Testis (tissue), 3 donors: ENCODE results near the gene BAD. TPM values are rescaled to one million over a fixed set of nuclear protein-coding genes. Genes with fewer than 3 reads are reported as not detected.

Source experiments
- DNase-seq: peaks from one replicate; pipeline ENCODE4 v3.0.0-alpha.2; 2019
- H3K27ac ChIP-seq, 2 donors: fragments of 200-600 bp; sonication (generic); one replicate each; pipeline ENCODE4 v1.5.1; 2019
- H3K27me3 ChIP-seq: fragments of 200-600 bp; sonication (generic); one replicate; pipeline ENCODE4 v1.5.1; 2019
- H3K36me3 ChIP-seq: fragments of 200-600 bp; sonication (generic); one replicate; pipeline ENCODE4 v1.5.1; 2017; ENCODE audit warnings: low read depth; ENCODE audit errors: missing control alignments
- H3K4me1 ChIP-seq: fragments of 200-600 bp; sonication (generic); one replicate; pipeline ENCODE4 v1.5.1; 2019
- H3K4me3 ChIP-seq, 2 donors: fragments of 200-600 bp; sonication (generic); one replicate each; pipeline ENCODE4 v1.5.1; 2017 to 2019
- H3K9me3 ChIP-seq: fragments of 200-600 bp; sonication (generic); one replicate; pipeline ENCODE4 v1.5.1; 2017
- CTCF ChIP-seq, 3 experiments: fragments of 450-650 bp in 2 of 3; fragments of 200-600 bp in 1 of 3; sonication (generic) in 1 of 3; IDR thresholded peaks; one replicate each; pipeline ENCODE4 v1.5.1; 2016 to 2019; ENCODE audit warnings: antibody characterized with exemption in 3 of 3, mild to moderate bottlenecking in 2 of 3, moderate library complexity in 1 of 3
- POLR2A ChIP-seq: fragments of 450-650 bp; IDR thresholded peaks from one replicate; pipeline ENCODE4 v1.6.1; 2017; ENCODE audit warnings: antibody characterized with exemption, mild to moderate bottlenecking, moderate library complexity
- WGBS, 2 donors: methylation state at CpG; one replicate each; pipeline ENCODE4 v1.1.5; 2018; 5-methylcytosine and 5-hydroxymethylcytosine counted together
- intact Hi-C: fragments of 100-400 bp; cut with DNase I; formaldehyde crosslinking; loops from one replicate; pipeline ENCODE4 v1.15.1; 2023; ENCODE audit warnings: low total_unique reads
- polyA plus RNA-seq: library from polyadenylated mRNA; stranded (reverse); fragments of 350-450 nt; fragmentation: Illumina TruSeq; extraction: RNeasy Lipid Tissue Mini Kit (QIAGEN cat#74804); gene quantifications from one replicate; pipeline ENCODE4 v1.2.3, GENCODE V29; 2014; ENCODE audit warnings: low read depth, low replicate concordance; ENCODE audit not compliant: insufficient read depth
- total RNA-seq, 2 donors: library from RNA; depleted of rRNA; stranded (reverse); fragments of >200 nt; gene quantifications; one replicate each; pipeline ENCODE4 v1.2.3, GENCODE V29; 2016

BAD gene
- total and polyA plus RNA-seq, 3 donors from 2014 or later: 85.2 to 110 (median 88.7) TPM

- WGBS, 2 donors: 8 to 31% methylated on average over 12 to 13 of the region's 13 CpGs
- H3K27ac ChIP-seq: peak overlapping the region; percentile 85 to 98
- peak overlapping the region; percentile 73 to 74 for H3K4me3 ChIP-seq
- no peak for TF ChIP-seq CTCF (IDR thresholded peaks at IDR 0.05)
- no peak for TF ChIP-seq POLR2A
- H3K9me3 ChIP-seq: no peaks in the 10 kb centered on the region
- intact Hi-C loops: no loop called here
- peaks cover 41% of the 10 kb centered on the region for H3K4me1 ChIP-seq
- DNase-seq: no peak
- H3K27me3 ChIP-seq: no peaks in the 10 kb centered on the region
- H3K36me3 ChIP-seq: no peaks in the 10 kb centered on the region
Measured at GRCh38 chr11:64229744-64230170, 54.7 kb downstream of the BAD start.

- intact Hi-C loops: no loop called here
- Histone ChIP-seq H3K4me3 (peak overlapping the region in 1 of 2 donors; percentile 73), H3K27ac (peak overlapping the region in 1 of 2 donors; percentile 85), H3K9me3 (no peaks in the 10 kb centered on the region), H3K36me3 (no peaks in the 10 kb centered on the region), H3K4me1 (peaks cover 42% of the 10 kb centered on the region), H3K27me3 (no peaks in the 10 kb centered on the region)
- TF ChIP-seq POLR2A: no peak
- TF ChIP-seq CTCF (IDR thresholded peaks at IDR 0.05): no peak
- 87 to 88% methylated on average over 4 to 12 of the region's 12 CpGs for WGBS, 2 donors
- no peak for DNase-seq
Measured at GRCh38 chr11:64229090-64229743, 55.2 kb downstream of the BAD start.

GRCh38 chr11:64227405-64227956 is 57.0 kb downstream of the BAD start:
- Histone ChIP-seq H3K27me3 (no peaks in the 10 kb centered on the region), H3K9me3 (no peaks in the 10 kb centered on the region), H3K36me3 (no peaks in the 10 kb centered on the region), H3K4me1 (peaks cover 39% of the 10 kb centered on the region), H3K4me3 (no peak overlapping the region), H3K27ac (no peak overlapping the region)
- WGBS, 2 donors: 73 to 84% methylated on average over 2 to 3 of the region's 3 CpGs
- no peak for TF ChIP-seq CTCF (IDR thresholded peaks at IDR 0.05)
- no peak for TF ChIP-seq POLR2A
- no peak for DNase-seq
- intact Hi-C loops: no loop called here

GRCh38 chr11:64226507-64227051 is 57.9 kb downstream of the BAD start:
- H3K27me3 ChIP-seq: no peaks in the 10 kb centered on the region
- H3K36me3 ChIP-seq: no peaks in the 10 kb centered on the region
- no peak for TF ChIP-seq CTCF (IDR thresholded peaks at IDR 0.05)
- TF ChIP-seq POLR2A: no peak
- DNase-seq: peak; percentile 48
- WGBS, 2 donors: 7% methylated on average over 26 of the region's 26 CpGs; no CpG with 5 or more reads in 1 of the 2 donors
- H3K9me3 ChIP-seq: no peaks in the 10 kb centered on the region
- peaks cover 42% of the 10 kb centered on the region for H3K4me1 ChIP-seq
- intact Hi-C loops: no loop called here
- peak overlapping the region; percentile 72 to 84 for H3K27ac ChIP-seq
- peak overlapping the region; percentile 74 to 75 for H3K4me3 ChIP-seq
